Activated naive CD4-positive, alpha-beta T cell treated with anti-CD3 and anti-CD28 coated beads, Interleukin-2, amount 10 ng/mL, durations not matched to agents 7 days and 5 days (primary cell): ENCODE data around the gene ACP6.
A peak's percentile ranks its signal among the peaks of the same experiment; 100 is the strongest.

Experiments
- CTCF ChIA-PET: fragments of 350-600 bp; sonication (Branson Sonifier 250); formaldehyde crosslinking; loops from one replicate; lab custom pipeline; 2021; ENCODE audit warnings: antibody characterized with exemption; lab: Charles Lee
- DNase-seq: peaks from one replicate; pipeline ENCODE4 v3.0.0-alpha.2; 2020
- H3K27ac Mint-ChIP-seq: one replicate; pipeline ENCODE4 v1.8.0; 2021; ENCODE audit warnings: mild to moderate bottlenecking, moderate library complexity, mixed read lengths
- H3K27me3 Mint-ChIP-seq: one replicate; pipeline ENCODE4 v1.8.0; 2021; ENCODE audit warnings: mild to moderate bottlenecking, mixed read lengths
- H3K36me3 Mint-ChIP-seq: one replicate; pipeline ENCODE4 v1.8.0; 2021; ENCODE audit warnings: mixed read lengths
- H3K4me1 Mint-ChIP-seq: one replicate; pipeline ENCODE4 v1.8.0; 2021; ENCODE audit warnings: mixed read lengths
- H3K4me3 Mint-ChIP-seq: one replicate; pipeline ENCODE4 v1.8.0; 2021; ENCODE audit warnings: mild to moderate bottlenecking, moderate library complexity, mixed read lengths
- H3K9me3 Mint-ChIP-seq: one replicate; pipeline ENCODE4 v1.8.0; 2021; ENCODE audit warnings: mixed read lengths

ACP6 gene

GRCh38 chr1:147673816-147674215 is 3.5 kb upstream of the ACP6 start:
- H3K27ac Mint-ChIP-seq: no peak overlapping the region
- peaks cover 2% of the 10 kb centered on the region for H3K36me3 Mint-ChIP-seq
- peaks cover 14% of the 10 kb centered on the region for H3K4me1 Mint-ChIP-seq
- H3K4me3 Mint-ChIP-seq: no peak overlapping the region
- H3K9me3 Mint-ChIP-seq: peaks cover 17% of the 10 kb centered on the region
- CTCF ChIA-PET: no interaction called here
- DNase-seq: no peak
- H3K27me3 Mint-ChIP-seq: peaks cover 25% of the 10 kb centered on the region

- H3K27ac Mint-ChIP-seq: no peak overlapping the region
- peaks cover 25% of the 10 kb centered on the region for H3K27me3 Mint-ChIP-seq
- H3K4me1 Mint-ChIP-seq: peaks cover 18% of the 10 kb centered on the region
- CTCF ChIA-PET: no interaction called here
- DNase-seq: no peak
- H3K36me3 Mint-ChIP-seq: peaks cover 2% of the 10 kb centered on the region
- no peak overlapping the region for H3K4me3 Mint-ChIP-seq
- peaks cover 14% of the 10 kb centered on the region for H3K9me3 Mint-ChIP-seq
Measured at GRCh38 chr1:147673406-147673805, 3.1 kb upstream of the ACP6 start.

DNA sequence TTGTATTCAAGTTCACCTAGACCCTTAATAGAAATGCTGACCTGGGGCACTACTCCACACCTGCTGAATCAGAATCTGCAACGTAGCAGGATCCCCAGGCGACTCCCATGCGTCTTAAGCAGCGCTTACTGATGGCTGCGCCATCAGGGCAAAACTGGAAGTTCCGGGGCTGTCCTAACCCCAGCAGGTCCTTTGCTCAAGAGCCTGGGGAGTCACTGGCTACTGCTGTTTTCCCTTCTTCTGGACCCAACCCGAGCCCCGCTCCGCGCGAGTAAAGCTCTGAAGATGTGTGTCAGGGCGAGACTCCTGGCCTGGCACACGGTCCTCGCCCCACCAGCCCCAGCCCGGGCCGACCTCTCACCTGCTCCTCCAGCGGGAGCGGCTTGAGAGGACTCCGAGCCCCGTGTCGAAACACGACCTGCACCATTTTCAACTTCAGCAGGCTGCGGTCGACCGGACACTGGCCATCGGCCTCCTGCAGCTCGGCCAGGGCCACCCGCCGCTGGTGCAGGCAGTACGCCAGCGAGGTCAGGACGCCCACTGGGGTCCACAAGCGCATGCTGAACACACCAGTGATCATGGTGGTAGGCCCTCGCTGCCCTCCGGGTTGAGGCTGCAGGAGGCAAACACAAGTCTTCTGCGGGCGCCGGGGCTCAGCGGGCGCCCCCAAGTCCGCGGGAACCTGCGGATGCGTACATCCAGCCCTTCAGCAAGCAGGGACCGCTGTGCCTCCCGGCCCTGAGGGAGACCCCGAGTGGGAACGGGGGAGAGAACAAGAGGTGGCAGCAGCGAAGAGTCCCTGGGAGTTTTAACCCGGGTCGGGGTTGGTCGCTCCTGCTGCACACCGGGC is 630 bp downstream of the ACP6 start:
- Mint-ChIP-seq H3K4me1 (peaks cover 22% of the 10 kb centered on the region), H3K4me3 (peak overlapping the region; percentile 95), H3K27me3 (peaks cover 19% of the 10 kb centered on the region), H3K27ac (peak overlapping the region; percentile 89), H3K9me3 (no peaks in the 10 kb centered on the region), H3K36me3 (peaks cover 2% of the 10 kb centered on the region)
- CTCF ChIA-PET: interaction anchor here (1.1 kb wide), 1 partner anchor 17 kb away, joined by 3 read pairs; no protein-coding TSS in a partner anchor
- peak; percentile 60 for DNase-seq

DNA sequence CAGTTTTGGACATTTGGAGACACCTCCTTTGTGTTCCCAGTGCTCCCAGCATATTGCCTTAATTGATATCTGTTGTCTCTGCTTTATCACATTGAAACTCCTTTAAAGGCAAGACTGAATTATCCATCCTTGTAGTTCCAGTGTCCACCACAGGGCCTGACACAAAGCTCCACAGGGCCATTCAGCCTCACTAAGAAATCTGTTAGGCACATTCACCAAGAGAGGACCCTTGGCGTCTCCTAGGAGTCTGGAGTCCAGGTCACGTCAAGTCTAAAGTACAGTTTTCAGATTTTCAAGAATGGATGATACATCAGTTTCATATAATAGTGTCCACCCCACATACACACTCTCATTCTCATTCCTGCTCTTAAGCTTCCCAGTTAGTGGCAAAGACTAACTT is 4.8 kb downstream of the ACP6 start:
- no peaks in the 10 kb centered on the region for H3K27me3 Mint-ChIP-seq
- no peak overlapping the region for H3K4me3 Mint-ChIP-seq
- CTCF ChIA-PET: interaction anchor here (1.2 kb wide), 1 partner anchor 9 kb away, joined by 4 read pairs; no protein-coding TSS in a partner anchor
- H3K9me3 Mint-ChIP-seq: no peaks in the 10 kb centered on the region
- H3K36me3 Mint-ChIP-seq: peaks cover 2% of the 10 kb centered on the region
- DNase-seq: no peak
- H3K4me1 Mint-ChIP-seq: peaks cover 22% of the 10 kb centered on the region
- no peak overlapping the region for H3K27ac Mint-ChIP-seq

GRCh38 chr1:147664206-147664605 is 6.1 kb downstream of the ACP6 start:
- DNase-seq: no peak
- Mint-ChIP-seq H3K36me3 (peaks cover 2% of the 10 kb centered on the region), H3K9me3 (no peaks in the 10 kb centered on the region), H3K27me3 (no peaks in the 10 kb centered on the region), H3K4me3 (no peak overlapping the region), H3K4me1 (peaks cover 16% of the 10 kb centered on the region), H3K27ac (no peak overlapping the region)
- CTCF ChIA-PET: interaction anchor here (1.5 kb wide), 1 partner anchor 23 kb away, joined by 3 read pairs; no protein-coding TSS in a partner anchor

GRCh38 chr1:147654511-147654910 is 15.8 kb downstream of the ACP6 start:
- CTCF ChIA-PET: no interaction called here
- Mint-ChIP-seq H3K27me3 (no peaks in the 10 kb centered on the region), H3K4me1 (peaks cover 5% of the 10 kb centered on the region)

GRCh38 chr1:147652306-147652705 is 18.0 kb downstream of the ACP6 start:
- no peak for DNase-seq
- peaks cover 20% of the 10 kb centered on the region for H3K36me3 Mint-ChIP-seq
- H3K4me3 Mint-ChIP-seq: no peak overlapping the region
- H3K27me3 Mint-ChIP-seq: no peaks in the 10 kb centered on the region
- H3K4me1 Mint-ChIP-seq: peaks cover 27% of the 10 kb centered on the region
- H3K9me3 Mint-ChIP-seq: no peaks in the 10 kb centered on the region
- H3K27ac Mint-ChIP-seq: no peak overlapping the region
- CTCF ChIA-PET: interaction anchor here (0.9 to 1.5 kb wide), 2 partner anchors 14 to 134 kb away, joined by 3 read pairs; no protein-coding TSS in a partner anchor

More at GRCh38 chr1:147654511-147654910, 15.8 kb downstream of the ACP6 start:
- H3K36me3 Mint-ChIP-seq: peaks cover 22% of the 10 kb centered on the region
- DNase-seq: no peak
- no peak overlapping the region for H3K4me3 Mint-ChIP-seq
- H3K9me3 Mint-ChIP-seq: no peaks in the 10 kb centered on the region
- H3K27ac Mint-ChIP-seq: no peak overlapping the region

DNA sequence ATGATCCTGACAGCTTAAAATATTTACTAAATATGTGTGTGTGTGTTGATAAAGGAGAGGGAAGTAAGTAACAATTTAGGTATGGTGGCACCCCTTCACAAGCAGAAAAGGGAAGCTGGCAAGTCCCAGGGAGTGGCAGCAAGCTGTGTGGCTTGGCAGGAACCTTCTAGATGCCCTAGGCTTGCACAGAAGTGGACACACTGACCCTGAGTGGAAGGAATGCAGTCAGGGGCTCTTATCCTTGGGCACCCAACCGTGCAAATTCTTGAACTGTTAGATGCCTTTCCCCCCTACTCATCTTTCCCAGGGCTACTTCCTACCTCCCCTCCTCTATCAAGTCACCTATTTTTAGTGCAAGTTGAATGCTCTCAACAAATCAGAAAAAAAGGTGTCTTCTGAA is 18.9 kb downstream of the ACP6 start:
- Mint-ChIP-seq H3K9me3 (no peaks in the 10 kb centered on the region), H3K4me3 (no peak overlapping the region), H3K4me1 (peaks cover 36% of the 10 kb centered on the region), H3K27me3 (no peaks in the 10 kb centered on the region), H3K36me3 (peaks cover 20% of the 10 kb centered on the region), H3K27ac (no peak overlapping the region)
- CTCF ChIA-PET: interaction anchor here (1.5 kb wide), 1 partner anchor 134 kb away, joined by 3 read pairs; no protein-coding TSS in a partner anchor
- DNase-seq: no peak

- peaks cover 27% of the 10 kb centered on the region for H3K36me3 Mint-ChIP-seq
- H3K27ac Mint-ChIP-seq: peak overlapping the region; percentile 87
- H3K4me3 Mint-ChIP-seq: peak overlapping the region; percentile 55
- no peak for DNase-seq
- CTCF ChIA-PET: interaction anchor here (1.1 kb wide), 1 partner anchor 9 kb away, joined by 4 read pairs; no protein-coding TSS in a partner anchor
- H3K9me3 Mint-ChIP-seq: no peaks in the 10 kb centered on the region
- no peaks in the 10 kb centered on the region for H3K27me3 Mint-ChIP-seq
- H3K4me1 Mint-ChIP-seq: peaks cover 56% of the 10 kb centered on the region
Measured at GRCh38 chr1:147648933-147649332, 21.4 kb downstream of the ACP6 start.

GRCh38 chr1:147647796-147648633 is 22.3 kb downstream of the ACP6 start:
- H3K27ac Mint-ChIP-seq: peak overlapping the region; percentile 87
- peaks cover 56% of the 10 kb centered on the region for H3K4me1 Mint-ChIP-seq
- H3K36me3 Mint-ChIP-seq: peaks cover 30% of the 10 kb centered on the region
- no peaks in the 10 kb centered on the region for H3K9me3 Mint-ChIP-seq
- CTCF ChIA-PET: interaction anchor here (0.6 to 1.3 kb wide), 4 partner anchors 64 to 245 kb away, joined by 4 to 5 read pairs (median 4); no protein-coding TSS in a partner anchor
- peak; percentile 58 for DNase-seq
- H3K4me3 Mint-ChIP-seq: peak overlapping the region; percentile 55
- H3K27me3 Mint-ChIP-seq: no peaks in the 10 kb centered on the region

DNA sequence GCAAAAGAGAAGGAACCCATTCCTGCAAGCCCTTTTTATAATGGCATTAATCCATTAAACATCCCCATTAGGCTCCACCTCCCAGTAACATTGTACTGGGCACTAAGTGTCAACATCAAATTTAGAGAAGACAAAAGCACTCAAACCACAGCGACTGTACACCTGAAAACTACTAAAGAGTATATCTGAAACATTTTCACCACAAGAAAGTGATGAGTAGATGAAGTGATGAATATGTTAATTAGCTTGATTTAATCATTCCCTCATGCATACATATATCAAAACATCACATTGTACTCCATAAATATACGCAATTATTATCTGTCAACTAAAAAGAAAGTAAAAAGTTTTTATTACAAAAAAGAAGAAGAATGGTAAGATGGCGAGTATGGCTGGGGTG is 26.4 kb downstream of the ACP6 start:
- Mint-ChIP-seq H3K4me1 (peaks cover 61% of the 10 kb centered on the region), H3K9me3 (no peaks in the 10 kb centered on the region), H3K36me3 (peaks cover 30% of the 10 kb centered on the region), H3K27ac (no peak overlapping the region), H3K27me3 (no peaks in the 10 kb centered on the region), H3K4me3 (no peak overlapping the region)
- DNase-seq: no peak
- CTCF ChIA-PET: interaction anchor here (0.7 to 2.9 kb wide), 5 partner anchors 11 to 249 kb away, joined by 4 to 10 read pairs (median 6); partner anchors contain the start of gene ACP6

- Mint-ChIP-seq H3K4me3 (no peak overlapping the region), H3K27ac (no peak overlapping the region), H3K9me3 (no peaks in the 10 kb centered on the region), H3K36me3 (peaks cover 27% of the 10 kb centered on the region), H3K27me3 (no peaks in the 10 kb centered on the region), H3K4me1 (peaks cover 41% of the 10 kb centered on the region)
- DNase-seq: peak; percentile 63
- CTCF ChIA-PET: interaction anchor here (0.8 to 3.2 kb wide), 19 partner anchors 9 to 251 kb away, joined by 3 to 27 read pairs (median 4); partner anchors contain the start of gene ACP6
Measured at GRCh38 chr1:147641695-147642592, 28.4 kb downstream of the ACP6 start.

DNA sequence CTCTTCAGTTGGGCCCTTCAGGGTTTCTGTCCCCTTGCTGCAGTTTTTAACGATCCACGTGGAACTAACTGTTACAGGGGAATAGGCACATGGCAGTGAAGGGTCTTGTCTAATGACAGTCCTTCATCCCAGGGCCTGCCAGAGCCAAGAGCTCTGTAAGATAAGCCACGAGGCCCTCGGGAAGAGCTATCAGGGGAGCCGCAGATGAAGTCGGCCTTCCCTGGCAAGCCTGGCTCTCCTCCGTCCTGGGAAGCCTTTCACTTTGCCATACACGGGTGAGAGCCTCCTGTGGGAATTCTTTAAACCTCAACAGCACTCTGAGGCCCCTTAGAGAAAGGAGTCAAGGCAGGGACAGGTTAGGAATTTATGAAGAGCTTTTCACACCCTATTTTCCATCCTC is 29.0 kb downstream of the ACP6 start:
- Mint-ChIP-seq H3K36me3 (peaks cover 26% of the 10 kb centered on the region), H3K27ac (no peak overlapping the region), H3K27me3 (no peaks in the 10 kb centered on the region), H3K9me3 (no peaks in the 10 kb centered on the region), H3K4me1 (peaks cover 34% of the 10 kb centered on the region), H3K4me3 (no peak overlapping the region)
- CTCF ChIA-PET: interaction anchor here (0.8 to 3.2 kb wide), 16 partner anchors 8 to 251 kb away, joined by 3 to 27 read pairs (median 4); no protein-coding TSS in a partner anchor
- DNase-seq: no peak
